Measurements from ENCODE around the gene PHKB.
A peak's percentile ranks its signal among the peaks of the same experiment; 100 is the strongest.
"Not testable (repeated sequence)": the region's sequence is repeated elsewhere in the genome, so short reads cannot be mapped to it uniquely, and the experiment has no call there.

The PHKB gene

DNA sequence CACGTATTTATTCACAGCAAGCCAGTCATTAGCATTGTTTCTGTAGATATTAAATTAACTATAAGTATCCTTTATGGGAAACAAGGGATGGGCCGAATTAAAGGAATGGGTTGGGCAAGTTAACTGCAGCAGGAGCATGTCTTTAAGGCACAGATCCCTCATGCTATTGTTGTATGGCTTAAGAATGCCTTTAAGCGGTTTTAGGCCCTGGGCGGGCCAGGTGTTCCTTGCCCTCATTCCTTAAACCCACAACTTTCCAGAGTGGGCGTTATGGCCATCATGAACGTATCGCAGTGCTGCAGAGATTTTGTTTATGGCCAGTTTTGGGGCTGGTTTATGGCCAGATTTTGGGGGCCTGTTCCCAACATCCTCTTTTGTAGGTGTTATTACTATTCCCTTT is 9.1 kb downstream of the PHKB start:
- DNase-seq, result no peak

DNA sequence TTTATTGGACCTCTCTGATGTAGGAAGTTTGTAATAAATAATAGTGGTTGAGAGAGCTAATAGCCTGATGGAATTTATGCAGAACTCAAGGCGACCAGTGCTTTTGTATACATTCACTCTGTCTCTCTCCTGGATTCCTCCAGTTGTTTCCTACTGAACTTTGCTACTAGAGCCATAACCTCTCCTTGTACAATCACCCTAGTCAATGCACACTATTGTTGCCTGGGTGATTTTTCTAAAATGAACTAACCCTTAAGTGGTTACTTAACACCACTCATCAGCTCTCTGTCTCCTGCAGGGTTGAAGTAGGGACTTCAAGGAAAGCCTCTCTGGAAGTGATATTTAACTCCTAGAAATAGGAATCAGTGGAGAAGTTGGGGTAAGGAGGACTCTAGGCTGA is 9.7 kb downstream of the PHKB start:
- no peak for DNase-seq

DNA sequence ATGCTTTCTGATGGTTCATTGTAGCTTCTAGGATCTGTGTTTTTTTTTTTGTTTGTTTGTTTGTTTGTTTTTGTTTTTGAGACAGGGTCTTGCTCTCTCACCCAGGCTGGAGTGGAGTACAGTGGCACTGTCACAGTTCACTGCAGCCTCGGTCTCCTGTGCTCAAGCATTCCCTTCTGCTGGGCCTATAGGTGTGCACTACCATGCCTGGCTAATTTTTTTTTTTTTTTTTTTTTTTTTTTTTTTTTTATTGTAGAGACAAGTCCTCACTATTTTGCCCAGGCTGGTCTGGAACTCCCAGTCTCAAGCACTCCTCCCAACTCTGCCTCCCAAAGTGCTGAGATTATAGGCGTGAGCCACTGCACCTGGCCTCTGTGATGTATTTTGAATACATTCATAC is 11.9 kb downstream of the PHKB start:
- DNase-seq, result not testable (repeated sequence)

DNA sequence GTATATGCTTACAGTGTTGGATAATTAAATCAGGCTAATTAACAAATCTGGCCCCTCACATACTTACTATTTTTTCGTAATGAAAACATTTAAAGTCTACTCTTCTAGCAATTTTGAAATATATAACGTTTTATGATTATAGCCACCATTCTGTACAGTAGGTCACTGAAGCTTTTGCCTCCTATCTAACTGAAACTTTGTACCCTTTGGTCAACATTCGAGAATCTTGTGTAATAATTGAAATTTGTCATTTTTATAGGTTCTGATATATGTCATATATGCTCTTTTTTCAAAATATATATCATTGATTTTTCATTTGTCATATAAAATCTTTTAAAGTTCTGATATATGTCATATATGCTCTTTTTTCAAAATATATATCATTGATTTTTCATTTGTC is 12.7 kb downstream of the PHKB start:
- DNase-seq, result no peak

DNA sequence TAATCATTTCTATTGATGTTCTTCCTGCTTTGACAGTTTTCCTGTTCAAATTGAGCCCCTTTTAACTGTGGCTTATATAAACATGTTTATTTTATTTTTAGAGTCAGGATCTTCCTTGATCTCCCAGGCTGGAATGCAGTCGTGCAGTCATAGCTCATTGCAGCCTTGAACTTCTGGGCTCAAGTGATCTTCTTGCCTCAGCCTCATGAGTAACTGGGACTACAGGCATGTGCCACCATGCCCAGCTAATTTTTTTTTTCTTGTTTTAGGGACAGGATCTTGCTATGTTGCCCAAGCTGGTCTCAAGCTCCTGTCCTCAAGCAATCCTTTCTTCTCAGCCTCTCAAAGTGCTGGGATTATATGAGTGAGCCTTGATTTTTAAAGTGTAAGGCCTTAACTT is 14.7 kb downstream of the PHKB start:
- DNase-seq, result no peak

DNA sequence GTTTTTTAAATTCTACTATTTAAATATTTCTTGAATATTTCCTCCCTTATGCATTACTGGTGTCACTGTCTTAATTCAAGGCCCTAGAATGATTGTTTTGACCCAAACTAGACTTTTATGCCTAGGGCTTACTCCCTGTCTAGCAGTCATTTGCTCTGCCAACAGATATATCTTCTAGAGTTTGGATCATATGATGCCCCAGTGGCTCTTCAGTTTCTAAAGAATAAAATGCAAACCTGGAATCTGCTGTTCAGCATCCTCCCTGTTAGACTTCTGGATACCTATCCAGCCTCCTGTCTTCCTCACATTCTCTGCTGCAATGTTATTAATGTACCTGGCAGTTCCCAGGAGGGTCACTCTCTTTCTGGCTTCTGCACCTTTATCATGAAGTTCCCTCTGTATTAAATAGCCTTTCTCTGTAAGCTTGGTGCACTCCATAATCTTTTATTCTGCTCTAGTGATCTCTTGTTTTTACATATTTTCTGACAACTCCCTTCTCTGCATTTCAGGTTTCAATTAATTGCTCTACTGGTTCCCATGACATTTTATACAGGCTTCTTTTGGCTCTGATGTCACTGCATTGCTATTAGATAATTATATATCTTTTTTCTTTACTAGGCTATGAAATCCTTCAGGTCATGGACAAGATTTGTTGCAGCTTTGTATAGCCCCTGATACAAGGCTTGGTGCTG is 15.7 kb downstream of the PHKB start:
- DNase-seq, result no peak

DNA sequence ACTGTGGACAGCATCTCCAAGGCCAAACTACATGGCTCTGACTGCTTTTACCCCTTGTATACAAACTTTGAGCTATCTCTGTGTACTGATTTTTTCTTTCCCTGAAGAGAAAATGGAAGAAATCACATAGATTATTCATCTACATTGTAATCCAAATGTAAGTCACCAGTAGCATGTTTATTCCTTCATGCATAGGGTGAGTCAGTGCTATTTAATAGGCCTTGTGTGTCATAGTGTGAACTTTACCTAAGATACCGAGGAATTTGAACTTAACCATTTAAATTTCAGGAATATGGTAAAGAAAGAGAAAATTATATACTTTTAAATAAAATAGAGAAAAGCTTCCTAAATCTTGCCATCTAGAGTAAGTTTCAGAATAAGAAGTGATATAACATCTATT is 16.5 kb downstream of the PHKB start:
- DNase-seq, result no peak

DNA sequence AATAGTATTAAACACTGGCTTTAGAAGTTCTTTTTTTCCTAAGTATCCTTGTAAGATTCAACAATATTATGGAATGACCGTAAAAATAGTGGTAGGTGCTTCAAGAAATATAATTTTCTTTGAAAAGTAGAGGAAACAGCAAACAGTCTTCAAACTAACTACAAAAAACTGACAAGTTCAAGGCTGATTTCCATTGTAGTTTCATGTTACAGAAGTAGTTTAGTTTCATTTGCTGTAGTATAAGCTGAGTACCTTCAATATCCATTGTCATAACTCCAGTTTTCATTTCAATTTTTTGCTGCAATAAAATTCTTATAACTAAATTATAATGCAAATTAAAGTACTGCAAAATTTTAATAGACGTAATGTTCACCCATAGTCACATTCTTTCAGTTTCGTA is 19.3 kb downstream of the PHKB start:
- no peak for DNase-seq

DNA sequence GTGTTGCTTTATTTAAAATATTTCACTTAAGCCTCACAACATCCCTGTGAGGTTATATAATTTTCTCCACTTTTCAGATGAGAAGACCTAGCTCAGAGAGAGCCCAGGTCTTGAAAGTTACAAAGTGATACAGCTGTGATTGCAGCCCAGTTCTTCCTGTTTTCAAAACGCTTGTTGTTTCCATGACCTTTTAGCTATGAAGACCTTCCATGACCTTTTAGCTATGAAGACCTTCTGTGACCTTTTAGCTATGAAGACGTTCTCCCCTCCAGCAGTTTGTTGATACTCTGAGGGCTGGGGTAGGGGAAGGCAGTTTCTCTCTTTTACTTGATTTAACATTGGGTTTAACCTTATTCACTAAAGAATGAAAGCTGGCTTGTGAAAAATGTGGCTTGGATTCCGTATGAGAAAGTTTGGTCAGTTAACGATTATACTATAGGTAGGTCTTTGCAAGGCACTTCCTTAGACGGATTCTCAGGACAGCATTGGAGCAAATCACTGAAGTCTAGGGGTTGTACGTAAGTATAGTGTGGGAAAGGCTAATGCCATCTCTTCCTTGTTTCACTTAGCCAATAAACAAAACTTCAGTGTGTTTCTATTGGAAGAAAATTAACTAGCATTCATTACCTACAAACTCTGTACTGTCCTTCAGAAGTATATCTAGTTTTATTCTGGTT is 20.7 kb downstream of the PHKB start:
- no peak for DNase-seq

DNA sequence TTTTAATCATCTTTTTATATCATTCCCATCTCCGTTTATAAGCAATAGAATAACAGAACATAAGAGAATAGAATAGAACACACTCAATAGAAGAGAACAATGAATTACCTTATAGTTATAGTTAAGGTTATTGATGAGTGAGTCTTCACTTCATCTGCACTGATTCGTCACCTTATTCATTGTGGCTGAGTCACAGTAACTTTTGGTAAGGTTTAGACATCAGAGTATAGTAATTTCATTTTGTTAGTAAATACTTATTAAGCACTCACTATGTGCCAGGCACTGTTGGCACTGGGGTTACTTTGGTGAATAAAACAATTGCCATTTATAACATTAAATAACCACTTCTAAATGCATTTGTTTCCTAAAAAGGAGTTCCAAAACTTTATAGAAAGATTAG is 22.5 kb downstream of the PHKB start:
- DNase-seq, result no peak

DNA sequence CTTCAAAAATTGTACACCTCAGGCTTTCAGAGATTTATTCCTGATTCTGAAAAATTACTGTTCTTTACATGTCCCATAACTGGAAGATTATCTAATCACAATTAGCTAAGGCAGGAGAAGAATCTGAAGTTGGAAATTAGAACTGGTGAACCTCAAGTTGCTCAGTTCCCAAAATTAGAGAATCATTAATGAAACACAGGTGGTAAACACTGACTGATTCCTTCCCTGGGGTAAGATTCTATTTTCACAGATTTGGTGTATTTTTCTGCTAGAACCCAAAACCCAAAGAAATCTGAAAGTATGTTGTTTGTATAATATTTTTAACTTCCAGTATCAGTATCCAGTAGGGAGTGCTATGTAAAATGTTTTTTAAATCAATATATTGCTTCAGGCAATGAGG is 25.7 kb downstream of the PHKB start:
- DNase-seq, result no peak

DNA sequence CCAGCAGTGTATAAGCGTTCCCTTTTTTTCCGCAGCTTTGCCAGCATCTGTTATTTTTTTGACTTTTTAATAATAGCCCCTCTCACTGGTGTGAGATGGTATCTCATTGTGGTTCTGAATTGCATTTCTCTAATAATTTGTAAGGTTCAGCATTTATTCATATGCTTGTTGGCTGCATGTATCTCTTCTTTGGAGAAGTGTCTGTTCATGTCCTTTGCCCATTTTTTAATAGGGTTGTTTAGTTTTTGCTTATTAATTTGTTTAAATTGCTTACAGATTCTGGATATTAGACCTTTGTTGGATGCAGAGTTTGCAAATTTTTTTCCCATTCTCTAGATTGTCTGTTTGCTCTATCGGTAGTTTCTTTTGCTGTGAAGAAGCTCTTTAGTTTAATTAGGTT is 26.9 kb downstream of the PHKB start:
- DNase-seq, result no peak

DNA sequence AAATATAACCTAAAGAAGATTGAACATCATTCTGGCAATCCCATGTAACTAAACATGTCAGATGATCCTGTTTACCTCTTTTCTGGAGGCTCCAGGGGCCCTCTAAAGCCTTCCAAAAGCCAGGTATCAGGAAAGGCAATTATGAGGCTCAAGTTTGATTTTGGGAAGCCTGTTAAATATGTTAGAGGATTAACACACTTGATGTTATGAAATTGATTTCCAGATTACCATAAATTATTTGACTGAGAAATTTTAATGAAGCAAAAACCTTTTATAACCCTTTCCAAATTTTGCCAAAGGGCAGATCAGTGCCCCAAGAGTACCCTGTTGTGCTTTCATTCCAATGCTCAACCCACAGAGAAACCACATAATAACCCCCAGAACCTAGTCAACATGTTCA is 29.3 kb downstream of the PHKB start:
- DNase-seq, result no peak

DNA sequence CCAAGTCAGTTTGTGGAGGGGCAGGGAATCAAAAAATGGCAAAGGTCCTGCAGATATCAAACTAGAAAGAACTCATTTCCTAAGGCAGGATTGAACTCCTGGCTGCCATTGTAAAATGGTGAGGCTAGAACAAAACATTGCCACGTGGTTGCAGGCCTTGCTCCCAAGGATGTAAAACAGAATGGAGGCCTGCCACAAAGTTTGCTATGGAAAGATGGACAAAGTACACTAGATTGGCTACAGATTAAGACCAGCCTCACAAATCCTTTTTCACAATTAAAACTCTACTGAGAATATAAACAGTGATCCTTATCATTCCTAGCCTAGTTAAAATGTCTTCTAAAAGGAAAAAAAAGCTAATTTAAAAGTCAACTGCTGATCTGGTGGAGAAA is 30.9 kb downstream of the PHKB start:
- DNase-seq, result no peak

DNA sequence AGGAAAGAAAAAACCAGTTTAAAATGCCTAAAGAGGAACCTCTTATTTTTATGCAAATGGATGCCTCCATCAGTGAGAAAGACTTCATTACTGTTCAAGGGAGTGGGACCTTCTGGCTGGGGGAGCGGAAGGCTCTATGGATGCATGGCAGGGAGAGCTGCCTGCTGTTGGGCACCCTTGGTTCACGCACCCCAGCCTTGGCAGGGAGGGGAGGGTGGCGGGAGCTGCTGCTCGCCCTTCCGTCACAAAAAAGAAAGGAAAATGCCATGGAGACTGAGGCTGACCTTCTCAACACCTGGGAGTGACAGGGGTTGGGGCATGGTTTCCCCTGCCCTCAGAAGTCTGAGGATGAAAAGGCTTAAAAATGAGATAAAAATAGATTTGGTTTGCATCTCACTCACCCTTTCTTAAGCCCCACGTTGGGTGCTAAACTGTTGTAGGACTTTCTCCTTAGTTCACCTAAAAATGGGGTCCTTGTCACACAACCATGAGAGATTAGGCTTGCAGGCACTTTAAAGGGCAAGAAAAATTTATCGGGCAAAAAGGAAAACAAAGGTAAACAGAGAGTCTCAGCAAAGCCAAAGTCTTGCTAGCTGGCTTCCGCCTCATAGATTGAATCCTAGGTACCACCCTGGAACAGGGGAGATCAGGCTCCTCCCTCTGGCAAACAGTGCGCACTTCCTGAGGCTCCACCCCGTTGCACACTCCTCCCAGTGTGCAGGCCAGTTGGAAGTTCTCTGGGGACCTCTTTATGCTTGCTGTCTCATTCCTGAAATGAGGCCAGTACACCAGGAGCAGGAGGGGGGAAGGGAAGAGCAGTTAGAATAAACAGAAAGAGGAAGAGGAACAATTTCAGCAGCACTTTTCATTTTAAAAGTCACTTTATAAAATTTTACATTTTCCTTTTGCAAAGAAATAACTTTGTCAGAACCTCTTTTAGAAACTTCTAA is 31.6 kb downstream of the PHKB start:
- DNase-seq, result peak; percentile 69

DNA sequence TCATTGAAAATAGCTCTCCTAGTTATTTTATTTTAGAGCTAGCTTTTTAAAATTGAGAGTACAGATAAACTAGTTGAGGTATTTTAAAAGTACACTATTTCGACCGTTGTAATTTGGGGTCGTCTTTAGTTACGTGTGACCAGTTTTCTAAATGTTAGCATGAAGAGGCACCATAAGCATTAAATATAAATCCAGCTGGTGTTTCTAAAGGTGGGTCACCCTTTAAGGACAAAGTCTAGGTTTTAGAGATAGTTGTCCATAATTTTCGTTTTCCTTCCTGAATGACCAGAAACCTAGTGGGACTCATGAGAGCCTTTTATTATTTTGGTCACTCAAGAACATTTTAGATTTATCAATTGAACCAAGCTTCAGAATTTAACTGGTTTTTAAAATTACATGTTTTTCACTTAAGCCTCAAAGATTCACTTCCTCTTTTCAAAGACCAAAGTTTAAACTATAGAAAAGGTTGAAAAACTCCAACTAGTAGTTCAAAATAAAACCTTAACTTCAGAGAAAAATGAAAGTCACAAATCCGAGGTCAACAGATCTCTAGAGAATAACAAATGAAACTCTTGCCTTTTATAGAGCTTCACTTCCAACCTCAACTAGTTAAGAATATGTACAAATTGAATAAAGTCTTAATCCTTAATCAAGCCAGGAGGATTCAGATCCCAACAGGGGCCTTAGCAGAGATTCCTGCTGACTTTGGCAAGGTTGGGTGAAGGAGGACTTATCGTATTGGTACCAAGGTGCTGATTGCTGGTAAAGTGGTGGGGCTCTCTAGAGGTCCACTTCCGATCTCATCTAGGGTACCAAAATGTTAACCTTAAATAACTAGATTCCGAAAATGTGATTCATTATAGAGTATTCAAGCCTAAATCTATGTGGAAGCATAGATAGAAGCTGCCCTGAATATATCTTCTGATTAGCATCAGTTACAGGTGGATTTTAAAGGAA is 32.5 kb downstream of the PHKB start:
- DNase-seq, result peak; percentile 43

DNA sequence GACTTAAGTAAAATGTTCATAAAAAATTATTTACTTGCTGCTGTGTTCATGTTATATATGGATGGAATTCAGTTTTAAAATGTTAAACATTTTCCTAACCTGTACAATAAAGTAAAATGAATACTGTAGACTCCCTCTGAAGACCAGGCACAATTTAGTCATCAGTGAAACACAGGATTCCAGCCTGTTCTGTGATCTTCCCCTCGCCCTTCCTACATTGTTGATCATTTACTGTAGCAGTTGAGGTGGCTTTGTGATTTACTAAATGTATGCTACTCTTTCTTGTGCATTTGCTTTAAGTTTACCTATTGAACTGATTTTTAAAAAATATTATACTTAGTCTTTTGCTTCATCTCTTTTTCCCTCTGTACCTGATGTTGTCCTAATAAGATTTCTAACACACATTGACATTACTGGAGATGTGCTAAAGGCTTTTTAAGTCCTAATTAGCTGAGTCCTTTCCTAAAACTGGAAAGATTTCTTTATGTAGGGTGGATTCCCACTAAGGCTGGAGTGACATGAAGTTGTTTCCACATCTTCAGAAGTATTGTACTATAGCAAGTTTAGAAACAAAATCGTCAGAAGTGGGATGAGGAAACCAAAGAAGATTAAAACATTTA is 38.1 kb downstream of the PHKB start:
- DNase-seq, result no peak

DNA sequence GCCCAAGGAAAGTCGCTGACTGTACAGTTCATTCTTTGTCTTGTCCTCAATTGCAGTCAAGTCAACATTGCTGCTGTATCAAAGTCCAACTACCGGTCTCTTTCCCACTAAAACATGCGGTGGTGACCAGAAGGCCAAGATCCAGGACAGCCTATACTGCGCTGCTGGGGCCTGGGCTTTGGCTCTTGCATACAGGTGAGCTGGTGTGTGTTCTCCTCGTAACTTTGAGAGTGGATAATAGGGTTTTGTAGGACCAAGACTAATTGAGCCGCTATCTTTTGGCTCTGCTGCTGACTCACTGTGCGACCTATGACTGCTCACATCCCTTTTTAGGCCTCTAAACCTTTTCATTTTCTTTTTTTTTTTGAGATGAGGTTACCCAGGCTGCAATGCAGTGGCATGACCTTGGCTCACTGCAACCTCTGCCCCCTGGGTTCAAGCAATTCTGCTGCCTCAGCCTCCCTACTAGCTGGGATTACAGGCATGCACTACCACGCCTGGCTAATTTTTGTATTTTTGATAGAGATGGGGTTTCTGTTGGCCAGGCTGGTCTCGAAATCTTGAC is 38.7 kb downstream of the PHKB start:
- no peak for DNase-seq

DNA sequence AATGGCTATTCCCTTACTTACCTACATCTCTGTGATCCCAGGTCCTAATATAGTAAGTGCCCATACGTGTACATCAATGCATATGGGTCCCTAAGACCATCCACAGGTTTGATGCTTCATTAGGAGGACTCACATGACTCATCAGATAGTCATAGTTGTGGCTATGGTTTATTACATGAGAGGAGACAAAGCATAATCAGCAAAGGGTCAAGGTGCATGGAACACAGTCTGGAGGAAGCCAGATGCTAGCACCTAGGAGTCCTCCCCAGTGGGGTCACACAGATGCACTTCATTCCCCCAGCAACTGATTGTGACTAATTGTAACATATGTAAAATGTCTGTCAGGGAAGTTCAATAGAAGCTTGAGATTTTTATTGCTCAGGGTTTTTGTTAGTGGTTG is 42.8 kb downstream of the PHKB start:
- DNase-seq, result no peak

DNA sequence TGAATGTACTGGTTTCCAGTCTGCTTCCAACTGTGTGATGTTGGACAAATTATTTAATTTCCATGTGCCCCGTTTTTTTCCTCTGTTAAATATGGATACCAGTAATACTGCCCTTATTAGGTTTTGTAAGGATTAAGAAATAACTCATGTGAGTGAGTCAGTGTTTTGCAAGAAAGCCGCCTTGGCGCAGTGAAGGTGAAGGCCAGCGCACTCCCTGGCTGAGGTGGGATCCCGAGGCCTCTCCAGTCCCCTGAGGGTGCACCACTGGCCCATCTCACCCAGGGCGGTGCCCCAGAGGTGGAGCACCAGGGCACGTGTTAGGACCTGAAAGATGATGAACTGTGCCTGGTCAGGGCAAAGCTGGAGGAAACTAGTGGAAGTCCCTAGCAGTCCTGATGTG is 43.5 kb downstream of the PHKB start:
- DNase-seq, result no peak

DNA sequence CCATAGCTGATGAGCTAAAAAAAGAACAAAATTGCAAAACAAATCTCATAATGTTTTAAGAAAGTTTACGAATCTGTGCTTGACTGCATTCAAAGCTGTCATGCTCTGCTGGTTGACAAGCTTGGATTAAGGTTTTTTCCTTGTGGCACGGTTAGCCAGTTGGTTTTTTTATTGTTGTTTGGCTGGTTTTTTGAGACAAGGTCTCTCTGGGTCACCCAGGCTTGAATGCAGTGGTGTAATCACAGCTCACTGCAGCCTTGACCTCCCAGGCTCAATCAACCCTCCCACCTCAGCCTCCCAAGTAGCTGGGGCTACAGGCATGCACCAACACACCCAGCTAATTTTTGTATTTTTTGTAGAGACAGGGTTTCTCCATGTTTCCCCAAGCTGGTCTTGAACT is 45.7 kb downstream of the PHKB start:
- no peak for DNase-seq

DNA sequence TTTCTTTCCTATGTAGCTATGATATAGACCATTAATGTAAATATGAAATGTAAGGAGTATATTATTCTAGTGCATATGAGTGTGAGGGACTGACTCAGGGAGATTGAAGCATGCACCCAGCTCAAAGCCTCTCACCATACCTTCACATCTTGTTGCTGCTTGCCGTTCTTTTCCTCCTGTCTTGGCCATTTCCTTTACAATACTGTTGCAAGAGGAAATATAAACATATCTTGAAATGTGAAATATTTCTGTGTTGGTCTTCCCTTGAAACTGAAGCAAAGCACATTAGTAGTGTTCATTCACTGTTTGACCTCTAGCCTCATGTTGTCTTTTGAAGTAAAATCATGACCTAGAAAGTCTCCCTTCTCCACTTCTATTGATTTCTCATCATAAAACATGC is 46.6 kb downstream of the PHKB start:
- no peak for DNase-seq
